Fibroblast of skin of right quadriceps (primary cell): Measurements from ENCODE around the gene TP53.
A peak's percentile ranks its signal among the peaks of the same experiment; 100 is the strongest.
"Not testable (repeated sequence)": the region's sequence is repeated elsewhere in the genome, so short reads cannot be mapped to it uniquely, and the experiment has no call there.

Experiments
- DNase-seq: peaks from one replicate; pipeline ENCODE4 v3.0.0-alpha.2; 2013

The TP53 gene

GRCh38 chr17:7673239-7673638 is 14.1 kb downstream of the TP53 start:
- DNase-seq: no peak

GRCh38 chr17:7668482-7668881 is 18.8 kb downstream of the TP53 start:
- DNase-seq: no peak

- no peak for DNase-seq
Observed at GRCh38 chr17:7667656-7668406, 19.5 kb downstream of the TP53 start.

- DNase-seq: no peak
Observed at GRCh38 chr17:7656958-7657609, 30.2 kb downstream of the TP53 start.

- no peak for DNase-seq
Observed at GRCh38 chr17:7655541-7655840, 31.8 kb downstream of the TP53 start.

- DNase-seq: peak; percentile 36
Observed at GRCh38 chr17:7654832-7655540, 32.3 kb downstream of the TP53 start.

- no peak for DNase-seq
Observed at GRCh38 chr17:7652388-7653356, 34.6 kb downstream of the TP53 start.

GRCh38 chr17:7651665-7652387 is 35.5 kb downstream of the TP53 start:
- no peak for DNase-seq

GRCh38 chr17:7651097-7651664 is 36.1 kb downstream of the TP53 start:
- DNase-seq: no peak

- peak; percentile 11 for DNase-seq
Observed at GRCh38 chr17:7650509-7651096, 36.7 kb downstream of the TP53 start, which contains the start of gene ATP1B2. TSS of gene ATP1B2 (plus strand) at chr17:7650926. CDS start at chr17:7651519, 593 bp downstream.

- no peak for DNase-seq
Observed at GRCh38 chr17:7647018-7647417, 40.3 kb downstream of the TP53 start.

- DNase-seq: no peak
Observed at GRCh38 chr17:7646457-7646856, 40.8 kb downstream of the TP53 start.

GRCh38 chr17:7644775-7645174 is 42.5 kb downstream of the TP53 start:
- DNase-seq: no peak

GRCh38 chr17:7641635-7642034 is 45.7 kb downstream of the TP53 start:
- DNase-seq: not testable (repeated sequence)

GRCh38 chr17:7640783-7641182 is 46.5 kb downstream of the TP53 start:
- no peak for DNase-seq

- no peak for DNase-seq
Observed at GRCh38 chr17:7636163-7636562, 51.1 kb downstream of the TP53 start.

GRCh38 chr17:7634384-7634783 is 52.9 kb downstream of the TP53 start:
- peak; percentile 37 for DNase-seq

GRCh38 chr17:7633093-7633492 is 54.2 kb downstream of the TP53 start:
- no peak for DNase-seq

GRCh38 chr17:7632492-7632894 is 54.8 kb downstream of the TP53 start:
- peak; percentile 35 for DNase-seq

GRCh38 chr17:7631398-7632380 is 55.6 kb downstream of the TP53 start:
- no peak for DNase-seq
